ENCODE results near the gene TSSK6. TPM values are rescaled to one million over a fixed set of nuclear protein-coding genes. Genes with fewer than 3 reads are reported as not detected.

Gene TSSK6
- total RNA-seq, 1 experiment from 2014 or later, result 3.1 TPM

DNA sequence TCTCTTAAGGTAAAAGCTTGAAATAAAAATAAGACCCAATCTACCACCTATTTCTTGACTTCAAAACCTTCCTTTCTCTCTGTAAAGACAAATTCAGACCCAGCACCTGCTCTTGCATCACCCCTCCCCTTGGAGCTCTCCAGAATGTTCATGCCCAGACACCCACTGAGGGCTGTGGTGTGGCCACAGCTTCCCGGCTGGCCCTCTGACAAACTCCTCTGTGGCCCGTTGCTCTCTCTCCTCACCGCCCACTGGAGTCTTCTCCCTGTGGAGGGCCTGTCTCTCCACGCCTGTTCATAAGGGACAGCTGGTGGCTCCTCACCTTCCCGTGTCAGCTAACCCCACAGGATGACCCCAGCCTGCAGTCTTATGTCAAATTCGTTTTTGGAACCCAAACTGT, 49.1 kb downstream of the TSSK6 start:
- no peak overlapping the region for H3K27ac Mint-ChIP-seq (ENCODE audit: unreplicated experiment)
- CTCF ChIA-PET, result no interaction called here

DNA sequence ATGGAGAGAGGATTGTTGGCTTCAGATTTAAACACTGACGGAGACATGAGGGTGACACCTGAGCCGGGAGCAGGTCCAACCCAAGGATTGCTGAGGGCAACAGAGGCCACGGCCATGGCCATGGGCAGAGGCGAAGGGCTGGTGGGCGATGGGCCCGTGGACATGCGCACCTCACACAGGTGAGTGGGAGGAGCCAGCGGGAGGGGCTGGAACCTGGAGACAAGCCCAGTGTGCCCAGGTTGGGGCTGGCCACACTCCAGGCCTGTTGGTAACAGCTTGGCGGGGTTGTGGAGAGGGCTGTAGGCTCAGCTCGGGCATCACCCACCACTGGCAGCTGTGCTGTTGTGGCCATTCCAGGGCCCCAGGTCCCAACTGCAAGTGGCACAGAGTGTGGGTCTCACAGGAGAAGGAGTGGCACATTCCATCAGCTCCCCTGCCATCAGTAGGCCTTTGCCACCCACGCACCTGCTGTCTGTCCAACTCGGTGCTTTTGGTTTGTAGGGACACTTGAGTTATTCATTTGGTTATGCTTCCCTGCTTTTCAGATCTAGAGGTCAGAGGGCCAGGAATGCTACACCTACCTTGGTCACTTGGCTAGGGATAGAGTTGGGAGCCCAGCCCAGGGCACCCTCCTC, 49.8 kb downstream of the TSSK6 start:
- intact Hi-C loops (cut with micrococcal nuclease; ENCODE audit: unreplicated experiment), result no loop called here
- Mint-ChIP-seq H3K9me3 (ENCODE audit: low read depth, unreplicated experiment) (peaks cover 6% of the 10 kb centered on the region), H3K4me1 (ENCODE audit: low read depth, unreplicated experiment) (peaks cover 9% of the 10 kb centered on the region), H3K4me3 (ENCODE audit: low read depth, unreplicated experiment) (no peak overlapping the region), H3K27ac (ENCODE audit: unreplicated experiment) (no peak overlapping the region), H3K36me3 (ENCODE audit: insufficient read depth, unreplicated experiment) (peaks cover 26% of the 10 kb centered on the region), H3K27me3 (ENCODE audit: unreplicated experiment) (no peaks in the 10 kb centered on the region)
- no peak for DNase-seq
- TF ChIP-seq, protein P1, sequence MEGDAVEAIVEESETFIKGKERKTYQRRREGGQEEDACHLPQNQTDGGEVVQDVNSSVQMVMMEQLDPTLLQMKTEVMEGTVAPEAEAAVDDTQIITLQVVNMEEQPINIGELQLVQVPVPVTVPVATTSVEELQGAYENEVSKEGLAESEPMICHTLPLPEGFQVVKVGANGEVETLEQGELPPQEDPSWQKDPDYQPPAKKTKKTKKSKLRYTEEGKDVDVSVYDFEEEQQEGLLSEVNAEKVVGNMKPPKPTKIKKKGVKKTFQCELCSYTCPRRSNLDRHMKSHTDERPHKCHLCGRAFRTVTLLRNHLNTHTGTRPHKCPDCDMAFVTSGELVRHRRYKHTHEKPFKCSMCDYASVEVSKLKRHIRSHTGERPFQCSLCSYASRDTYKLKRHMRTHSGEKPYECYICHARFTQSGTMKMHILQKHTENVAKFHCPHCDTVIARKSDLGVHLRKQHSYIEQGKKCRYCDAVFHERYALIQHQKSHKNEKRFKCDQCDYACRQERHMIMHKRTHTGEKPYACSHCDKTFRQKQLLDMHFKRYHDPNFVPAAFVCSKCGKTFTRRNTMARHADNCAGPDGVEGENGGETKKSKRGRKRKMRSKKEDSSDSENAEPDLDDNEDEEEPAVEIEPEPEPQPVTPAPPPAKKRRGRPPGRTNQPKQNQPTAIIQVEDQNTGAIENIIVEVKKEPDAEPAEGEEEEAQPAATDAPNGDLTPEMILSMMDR (IDR thresholded peaks at IDR 0.05; ENCODE audit: unreplicated experiment), result no peak
- CTCF ChIA-PET, result no interaction called here
- no TSS peak for BruUV-seq (replicated peaks)

More for the DNA sequence above, 49.1 kb downstream of the TSSK6 start:
- TF ChIP-seq, protein P1 (IDR thresholded peaks at IDR 0.05; ENCODE audit: unreplicated experiment), result no peak
- intact Hi-C loops (cut with micrococcal nuclease; ENCODE audit: unreplicated experiment), result no loop called here
- peaks cover 6% of the 10 kb centered on the region for H3K9me3 Mint-ChIP-seq (ENCODE audit: low read depth, unreplicated experiment)
- no TSS peak for BruUV-seq (replicated peaks)
- no peaks in the 10 kb centered on the region for H3K27me3 Mint-ChIP-seq (ENCODE audit: unreplicated experiment)
- peaks cover 26% of the 10 kb centered on the region for H3K36me3 Mint-ChIP-seq (ENCODE audit: insufficient read depth, unreplicated experiment)
- H3K4me3 Mint-ChIP-seq (ENCODE audit: low read depth, unreplicated experiment), result no peak overlapping the region
- peaks cover 9% of the 10 kb centered on the region for H3K4me1 Mint-ChIP-seq (ENCODE audit: low read depth, unreplicated experiment)
- DNase-seq, result no peak

DNA sequence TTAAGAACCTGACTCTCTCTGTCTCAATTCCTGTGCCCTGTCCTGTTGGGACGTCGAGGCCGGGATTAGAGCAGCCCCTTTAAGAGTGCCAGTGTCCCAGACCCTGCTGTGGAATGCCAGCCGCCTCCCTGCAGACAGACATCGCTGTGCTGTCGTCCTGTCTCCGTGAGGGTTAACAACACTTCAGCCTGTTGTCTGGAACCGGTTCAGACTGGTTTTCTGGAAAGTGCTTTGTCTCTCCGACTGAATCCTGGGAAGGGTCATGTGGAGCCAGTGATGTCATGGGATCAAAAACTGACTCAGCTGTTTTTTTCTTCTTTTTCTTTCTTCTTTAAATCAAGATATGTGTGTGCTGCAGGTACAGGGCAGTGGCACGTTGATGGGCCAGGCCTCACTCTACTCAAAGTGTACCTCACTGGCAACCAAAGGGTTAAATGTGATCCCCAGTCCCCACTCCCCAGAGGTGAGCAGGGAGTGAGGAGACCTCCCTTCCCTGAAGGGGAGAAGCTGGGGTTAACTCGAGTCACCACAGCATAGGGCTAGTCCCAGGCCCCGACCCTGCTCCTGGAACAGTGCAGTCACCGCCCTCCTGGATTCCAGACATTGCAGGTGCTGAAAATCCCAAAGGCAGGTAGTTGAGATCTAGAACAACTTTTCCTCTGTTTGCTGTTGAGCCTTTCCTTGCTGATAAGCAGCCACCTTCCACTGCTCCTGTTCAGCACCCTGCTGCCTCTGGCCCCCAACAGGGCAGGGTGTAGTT, 50.8 kb downstream of the TSSK6 start:
- H3K9me3 Mint-ChIP-seq (ENCODE audit: low read depth, unreplicated experiment), result peaks cover 6% of the 10 kb centered on the region
- no peak overlapping the region for H3K4me3 Mint-ChIP-seq (ENCODE audit: low read depth, unreplicated experiment)
- H3K27me3 Mint-ChIP-seq (ENCODE audit: unreplicated experiment), result no peaks in the 10 kb centered on the region
- TF ChIP-seq, protein P1 (IDR thresholded peaks at IDR 0.05; ENCODE audit: unreplicated experiment), result no peak
- peaks cover 26% of the 10 kb centered on the region for H3K36me3 Mint-ChIP-seq (ENCODE audit: insufficient read depth, unreplicated experiment)
- CTCF ChIA-PET, result interaction anchor here (0.5 kb wide), 1 partner anchor 18 kb away, joined by 4 read pairs; no protein-coding TSS in a partner anchor
- BruUV-seq (replicated peaks), result no TSS peak
- no peak for DNase-seq
- no peak overlapping the region for H3K27ac Mint-ChIP-seq (ENCODE audit: unreplicated experiment)
- intact Hi-C loops (cut with micrococcal nuclease; ENCODE audit: unreplicated experiment), result no loop called here
- peaks cover 9% of the 10 kb centered on the region for H3K4me1 Mint-ChIP-seq (ENCODE audit: low read depth, unreplicated experiment)

Other genes with a start within 250 kb of the TSSK6 start
- not detected in 2 replicates for gene TM6SF2, start 242.2 kb downstream of the TSSK6 start, total RNA-seq (2022)
- gene SUGP1, start 195.0 kb downstream of the TSSK6 start, total RNA-seq (2022), result 38.9 and 41.3 TPM in 2 replicates
- 39.5 and 41.3 TPM in 2 replicates for gene MAU2, start 194.7 kb downstream of the TSSK6 start, total RNA-seq (2022)
- gene GATAD2A, start 109.9 kb downstream of the TSSK6 start, total RNA-seq (2022), result 79.8 and 83.7 TPM in 2 replicates
- 191 and 193 TPM in 2 replicates for gene NDUFA13, start 677 bp upstream of the TSSK6 start, total RNA-seq (2022)
- 10.4 and 12.9 TPM in 2 replicates for gene YJEFN3, start 13.4 kb upstream of the TSSK6 start, total RNA-seq (2022)
- 1.3 and 1.7 TPM in 2 replicates for gene CILP2, start 22.7 kb upstream of the TSSK6 start, total RNA-seq (2022)
- gene PBX4, start 103.1 kb upstream of the TSSK6 start, total RNA-seq (2022), result 5.1 and 6.0 TPM in 2 replicates
- 25.0 and 27.3 TPM in 2 replicates for gene LPAR2, start 112.7 kb upstream of the TSSK6 start, total RNA-seq (2022)
- gene GMIP, start 128.1 kb upstream of the TSSK6 start, total RNA-seq (2022), result 17.2 and 17.3 TPM in 2 replicates
- 60.2 and 65.4 TPM in 2 replicates for gene ATP13A1, start 148.1 kb upstream of the TSSK6 start, total RNA-seq (2022)
- gene ZNF101, start 153.3 kb upstream of the TSSK6 start, total RNA-seq (2022), result 8.3 and 10.2 TPM in 2 replicates
- gene ZNF14, start 217.6 kb upstream of the TSSK6 start, total RNA-seq (2022), result 2.8 and 3.1 TPM in 2 replicates